HFF-Myc (cell line): ENCODE measurements around the gene CBL.

Experiments
- DNase-seq: peaks from one replicate; pipeline ENCODE4 v3.0.0-alpha.2; 2011; ENCODE audit warnings: low read depth; ENCODE audit errors: extremely low read depth
- H3K4me3 ChIP-seq: replicated peaks from 2 replicates; pipeline ENCODE4 v1.5.1; 2011; ENCODE audit warnings: low read depth, mild to moderate bottlenecking, control low read depth, low read length
- CTCF ChIP-seq: IDR thresholded peaks from 2 replicates; pipeline ENCODE4 v1.5.1; 2012; ENCODE audit warnings: mild to moderate bottlenecking, low read depth, low read length, control low read depth; ENCODE audit errors: missing control alignments

The CBL gene

GRCh38 chr11:119329320-119329719 is 123.2 kb downstream of the CBL start:
- TF ChIP-seq CTCF = no peak
- no peak overlapping the region for H3K4me3 ChIP-seq
- DNase-seq = no peak

- no peak for DNase-seq
- TF ChIP-seq CTCF = no peak
Observed at GRCh38 chr11:119330237-119330636, 124.1 kb downstream of the CBL start.

DNA sequence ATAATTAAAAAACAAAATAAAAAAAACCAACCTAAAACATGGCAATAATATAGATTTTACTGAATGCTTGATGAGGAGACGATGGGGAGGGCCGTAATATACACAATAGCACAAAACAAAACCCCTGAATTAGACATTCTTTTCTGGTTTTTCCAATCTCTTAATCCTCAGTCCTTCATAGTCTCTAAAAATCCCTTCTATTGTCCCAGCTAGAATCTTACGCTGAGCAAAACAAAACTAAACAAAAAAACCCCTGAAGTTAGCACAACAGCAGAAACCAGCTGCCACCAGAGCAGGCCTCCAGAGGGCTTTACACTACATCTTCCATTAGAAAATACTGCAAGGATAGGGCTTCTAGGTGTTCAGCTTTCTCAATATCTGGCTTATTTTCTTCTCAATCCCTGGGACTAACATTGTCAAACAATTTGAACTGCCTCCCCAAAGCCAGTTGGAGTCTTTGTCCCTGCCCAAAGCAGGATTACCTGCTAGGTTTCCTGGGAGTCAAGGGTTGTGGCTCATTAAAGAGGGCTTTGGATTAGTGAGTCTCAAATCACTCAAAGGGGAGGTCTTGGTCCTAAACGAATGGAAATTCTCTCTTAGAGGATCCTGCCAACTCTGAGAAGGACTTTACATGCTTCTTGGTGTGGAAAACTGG is 126.1 kb downstream of the CBL start:
- TF ChIP-seq CTCF = no peak
- DNase-seq = no peak
- no peak overlapping the region for H3K4me3 ChIP-seq

More at GRCh38 chr11:119330237-119330636, 124.1 kb downstream of the CBL start:
- no peak overlapping the region for H3K4me3 ChIP-seq

DNA sequence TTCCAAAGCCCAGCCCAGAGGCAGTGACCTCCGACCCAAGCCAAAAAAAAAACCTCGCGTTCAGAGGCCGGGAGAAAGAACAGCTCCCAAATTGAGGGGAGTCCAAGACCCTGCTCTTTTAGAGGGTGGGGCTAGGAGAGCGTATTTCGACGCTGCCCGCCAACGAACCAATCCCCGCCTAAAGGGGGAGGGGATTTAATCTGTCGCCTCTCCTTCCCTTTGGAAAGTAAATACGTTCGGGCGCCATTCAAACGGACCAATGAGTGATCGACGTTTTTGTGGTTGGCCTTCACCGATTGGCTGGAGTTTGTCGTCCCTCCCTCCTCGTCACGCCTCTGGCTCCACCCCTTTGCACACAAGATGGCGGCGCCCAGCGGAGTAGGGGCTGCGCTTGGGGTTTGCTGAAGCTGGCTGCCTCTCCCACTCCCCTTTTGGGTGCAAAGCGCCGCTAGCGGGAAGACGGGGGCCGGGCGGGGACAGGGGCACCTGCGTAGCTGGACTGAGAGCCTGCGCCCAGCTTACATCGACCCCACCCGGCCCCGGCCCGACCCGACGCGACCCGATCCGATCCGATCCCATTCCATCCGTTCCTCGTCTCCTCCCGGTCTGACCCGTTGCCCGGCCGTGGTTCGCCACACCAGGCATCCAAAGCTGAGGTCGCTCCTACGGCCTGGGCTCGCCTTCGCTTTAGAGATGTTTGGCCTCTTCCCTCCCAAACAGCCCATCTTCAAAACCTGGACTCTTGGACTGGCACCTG is 128.2 kb downstream of the CBL start, which contains the start of gene RNF26:
RNF26 (plus strand) TSS at position 354 of the 757 bp plus-strand sequence. CDS start 596 bp downstream, outside the sequence.
- no peak for TF ChIP-seq CTCF
- peak within 1 kb of the TSS; percentile 77 for H3K4me3 ChIP-seq
- DNase-seq = peak; percentile 97

DNA sequence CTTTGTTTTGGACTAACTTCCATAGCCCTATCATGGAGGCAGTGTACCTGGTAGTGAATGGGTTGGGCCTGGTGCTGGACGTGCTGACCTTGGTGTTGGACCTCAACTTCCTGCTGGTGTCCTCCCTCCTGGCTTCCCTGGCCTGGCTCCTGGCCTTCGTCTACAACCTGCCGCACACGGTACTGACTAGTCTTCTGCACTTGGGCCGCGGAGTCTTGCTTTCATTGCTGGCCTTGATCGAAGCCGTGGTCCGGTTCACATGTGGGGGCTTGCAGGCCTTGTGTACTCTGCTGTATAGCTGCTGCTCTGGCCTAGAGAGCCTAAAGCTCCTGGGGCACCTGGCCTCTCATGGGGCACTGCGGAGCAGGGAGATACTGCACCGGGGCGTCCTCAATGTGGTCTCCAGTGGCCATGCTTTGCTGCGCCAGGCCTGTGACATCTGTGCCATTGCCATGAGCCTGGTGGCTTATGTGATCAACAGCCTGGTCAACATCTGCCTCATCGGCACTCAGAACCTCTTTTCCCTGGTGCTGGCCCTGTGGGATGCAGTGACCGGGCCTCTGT is 129.0 kb downstream of the CBL start:
- TF ChIP-seq CTCF = no peak
- H3K4me3 ChIP-seq = peak overlapping the region; percentile 77
- no peak for DNase-seq

- no peak for DNase-seq
- TF ChIP-seq CTCF = no peak
- H3K4me3 ChIP-seq = peak overlapping the region; percentile 77
Observed at GRCh38 chr11:119335655-119336543, 129.8 kb downstream of the CBL start.
